Activated CD4-positive, alpha-beta T cell treated with anti-CD3 and anti-CD28 coated beads, Interleukin-2, amount 50 U/mL, for 4 hours (primary cell): ENCODE measurements around the gene MAGEB1.

Source experiments
- DNase-seq, 2 experiments: peaks; one replicate each; pipeline ENCODE4 v3.0.0-alpha.2; 2020

MAGEB1 gene

GRCh38 chrX:30296408-30297254 lies 49.7 kb downstream of the MAGEB1 start:
- no peak for DNase-seq

GRCh38 chrX:30301208-30301607 lies 54.3 kb downstream of the MAGEB1 start:
- no peak for DNase-seq
